HL-60 (cell line): ENCODE results near the gene TOP2A.

Experiments
- POLR2AphosphoS5 ChIP-seq: IDR thresholded peaks from 2 replicates; pipeline ENCODE4 v1.6.1; 2012; ENCODE audit warnings: low read depth
- TF ChIP-seq, protein P1 (sequence below): IDR thresholded peaks from one replicate; pipeline ENCODE4 v1.5.1; 2011; ENCODE audit warnings: low read length, control low read depth, inconsistent platforms; ENCODE audit not compliant: insufficient read depth
- TF ChIP-seq, protein P2 (sequence below): IDR thresholded peaks from 2 replicates; pipeline ENCODE4 v1.6.1; 2012; ENCODE audit warnings: low read depth; ENCODE audit not compliant: insufficient replicate concordance

DNA sequence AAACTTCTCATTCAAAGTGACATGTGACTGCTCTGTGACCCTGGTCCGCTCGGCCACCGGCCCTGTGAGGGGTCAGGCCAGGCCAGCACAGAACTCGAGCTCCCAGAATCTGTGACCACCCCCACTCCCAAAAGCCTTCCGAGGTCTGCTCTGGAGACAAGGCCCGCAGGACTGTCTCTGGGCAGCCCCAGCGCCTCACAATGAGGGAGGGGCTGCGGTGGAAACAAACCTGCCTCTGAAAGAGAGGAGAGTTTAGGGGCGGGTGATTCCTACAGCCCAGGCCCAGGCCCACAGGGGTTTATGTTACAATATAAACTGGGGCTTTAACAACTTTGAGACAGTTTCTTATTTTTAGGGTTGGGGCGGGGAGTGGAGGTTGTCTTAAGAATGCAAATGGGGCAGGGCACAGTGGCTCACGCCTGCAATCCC, 45.4 kb upstream of the TOP2A start:
- TF ChIP-seq, protein P1, sequence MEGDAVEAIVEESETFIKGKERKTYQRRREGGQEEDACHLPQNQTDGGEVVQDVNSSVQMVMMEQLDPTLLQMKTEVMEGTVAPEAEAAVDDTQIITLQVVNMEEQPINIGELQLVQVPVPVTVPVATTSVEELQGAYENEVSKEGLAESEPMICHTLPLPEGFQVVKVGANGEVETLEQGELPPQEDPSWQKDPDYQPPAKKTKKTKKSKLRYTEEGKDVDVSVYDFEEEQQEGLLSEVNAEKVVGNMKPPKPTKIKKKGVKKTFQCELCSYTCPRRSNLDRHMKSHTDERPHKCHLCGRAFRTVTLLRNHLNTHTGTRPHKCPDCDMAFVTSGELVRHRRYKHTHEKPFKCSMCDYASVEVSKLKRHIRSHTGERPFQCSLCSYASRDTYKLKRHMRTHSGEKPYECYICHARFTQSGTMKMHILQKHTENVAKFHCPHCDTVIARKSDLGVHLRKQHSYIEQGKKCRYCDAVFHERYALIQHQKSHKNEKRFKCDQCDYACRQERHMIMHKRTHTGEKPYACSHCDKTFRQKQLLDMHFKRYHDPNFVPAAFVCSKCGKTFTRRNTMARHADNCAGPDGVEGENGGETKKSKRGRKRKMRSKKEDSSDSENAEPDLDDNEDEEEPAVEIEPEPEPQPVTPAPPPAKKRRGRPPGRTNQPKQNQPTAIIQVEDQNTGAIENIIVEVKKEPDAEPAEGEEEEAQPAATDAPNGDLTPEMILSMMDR: no peak
- no peak for TF ChIP-seq POLR2AphosphoS5
- TF ChIP-seq, protein P2, sequence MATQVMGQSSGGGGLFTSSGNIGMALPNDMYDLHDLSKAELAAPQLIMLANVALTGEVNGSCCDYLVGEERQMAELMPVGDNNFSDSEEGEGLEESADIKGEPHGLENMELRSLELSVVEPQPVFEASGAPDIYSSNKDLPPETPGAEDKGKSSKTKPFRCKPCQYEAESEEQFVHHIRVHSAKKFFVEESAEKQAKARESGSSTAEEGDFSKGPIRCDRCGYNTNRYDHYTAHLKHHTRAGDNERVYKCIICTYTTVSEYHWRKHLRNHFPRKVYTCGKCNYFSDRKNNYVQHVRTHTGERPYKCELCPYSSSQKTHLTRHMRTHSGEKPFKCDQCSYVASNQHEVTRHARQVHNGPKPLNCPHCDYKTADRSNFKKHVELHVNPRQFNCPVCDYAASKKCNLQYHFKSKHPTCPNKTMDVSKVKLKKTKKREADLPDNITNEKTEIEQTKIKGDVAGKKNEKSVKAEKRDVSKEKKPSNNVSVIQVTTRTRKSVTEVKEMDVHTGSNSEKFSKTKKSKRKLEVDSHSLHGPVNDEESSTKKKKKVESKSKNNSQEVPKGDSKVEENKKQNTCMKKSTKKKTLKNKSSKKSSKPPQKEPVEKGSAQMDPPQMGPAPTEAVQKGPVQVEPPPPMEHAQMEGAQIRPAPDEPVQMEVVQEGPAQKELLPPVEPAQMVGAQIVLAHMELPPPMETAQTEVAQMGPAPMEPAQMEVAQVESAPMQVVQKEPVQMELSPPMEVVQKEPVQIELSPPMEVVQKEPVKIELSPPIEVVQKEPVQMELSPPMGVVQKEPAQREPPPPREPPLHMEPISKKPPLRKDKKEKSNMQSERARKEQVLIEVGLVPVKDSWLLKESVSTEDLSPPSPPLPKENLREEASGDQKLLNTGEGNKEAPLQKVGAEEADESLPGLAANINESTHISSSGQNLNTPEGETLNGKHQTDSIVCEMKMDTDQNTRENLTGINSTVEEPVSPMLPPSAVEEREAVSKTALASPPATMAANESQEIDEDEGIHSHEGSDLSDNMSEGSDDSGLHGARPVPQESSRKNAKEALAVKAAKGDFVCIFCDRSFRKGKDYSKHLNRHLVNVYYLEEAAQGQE: no peak
